DOHH2 (cell line): ENCODE measurements around the gene GALNT2.

Experiments
- H3F3A ChIP-seq: fragments of 200-600 bp; sonication (generic), shearing (Covaris generic); 2 replicates; pipeline ENCODE4 v1.6.0; 2016; ENCODE audit warnings: antibody characterized with exemption, mild to moderate bottlenecking; ENCODE audit not compliant: control insufficient read depth, insufficient read depth
- H3K27ac ChIP-seq: fragments of 200-600 bp; sonication (generic); 2 replicates; pipeline ENCODE4 v1.5.1; 2014; ENCODE audit warnings: low read depth, mild to moderate bottlenecking, low read length, moderate library complexity
- H3K27me3 ChIP-seq: fragments of 200-600 bp; sonication (generic); 2 replicates; pipeline ENCODE4 v1.6.1; 2014; ENCODE audit warnings: mild to moderate bottlenecking, low read length, mixed read lengths; ENCODE audit not compliant: control insufficient read depth
- H3K36me3 ChIP-seq: fragments of 200-600 bp; sonication (generic); 2 replicates; pipeline ENCODE4 v1.6.1; 2014; ENCODE audit warnings: mild to moderate bottlenecking, low read length, moderate library complexity, mixed read lengths; ENCODE audit not compliant: control insufficient read depth
- H3K4me1 ChIP-seq: fragments of 200-600 bp; sonication (generic); 2 replicates; pipeline ENCODE4 v1.6.1; 2014; ENCODE audit warnings: mild to moderate bottlenecking, low read length, mixed read lengths; ENCODE audit not compliant: control insufficient read depth
- H3K4me2 ChIP-seq: fragments of 200-600 bp; sonication (generic); 2 replicates; pipeline ENCODE4 v1.6.0; 2014; ENCODE audit warnings: mild to moderate bottlenecking, low read length, moderate library complexity
- H3K4me3 ChIP-seq: fragments of 200-600 bp; sonication (generic); 2 replicates; pipeline ENCODE4 v1.5.1; 2014; ENCODE audit warnings: mild to moderate bottlenecking, low read length, mixed read lengths
- H3K79me2 ChIP-seq: fragments of 200-600 bp; sonication (generic); 2 replicates; pipeline ENCODE4 v1.6.1; 2014; ENCODE audit warnings: mild to moderate bottlenecking, low read length, mixed read lengths; ENCODE audit not compliant: control insufficient read depth
- H3K9me2 ChIP-seq: fragments of 200-600 bp; sonication (generic); replicated peaks from 2 replicates; pipeline ENCODE4 v1.6.1; 2014; ENCODE audit warnings: mild to moderate bottlenecking, low read length, mixed read lengths; ENCODE audit not compliant: control insufficient read depth
- H3K9me3 ChIP-seq: fragments of 200-600 bp; sonication (generic); 2 replicates; pipeline ENCODE4 v1.6.1; 2014; ENCODE audit warnings: antibody characterized with exemption, low read length, mixed read lengths; ENCODE audit not compliant: control insufficient read depth, insufficient read depth
- H4K20me1 ChIP-seq: fragments of 200-600 bp; sonication (generic); 2 replicates; pipeline ENCODE4 v1.6.0; 2014; ENCODE audit warnings: low read depth, mild to moderate bottlenecking, antibody characterized with exemption, low read length, moderate library complexity; ENCODE audit not compliant: control insufficient read depth, insufficient read depth
- EZH2phosphoT487 ChIP-seq: fragments of 200-600 bp; sonication (generic); IDR thresholded peaks from 2 replicates; pipeline ENCODE4 v1.6.1; 2017; ENCODE audit warnings: borderline replicate concordance, mild to moderate bottlenecking, antibody characterized with exemption, low read length, moderate library complexity, mixed read lengths
- TF ChIP-seq, protein P1 (sequence below): fragments of 200-600 bp; sonication (generic); IDR thresholded peaks from one replicate; pipeline ENCODE4 v1.5.1; 2014; ENCODE audit warnings: antibody characterized with exemption, mild to moderate bottlenecking, low read depth, low read length; ENCODE audit not compliant: poor library complexity, severe bottlenecking

The GALNT2 gene

DNA sequence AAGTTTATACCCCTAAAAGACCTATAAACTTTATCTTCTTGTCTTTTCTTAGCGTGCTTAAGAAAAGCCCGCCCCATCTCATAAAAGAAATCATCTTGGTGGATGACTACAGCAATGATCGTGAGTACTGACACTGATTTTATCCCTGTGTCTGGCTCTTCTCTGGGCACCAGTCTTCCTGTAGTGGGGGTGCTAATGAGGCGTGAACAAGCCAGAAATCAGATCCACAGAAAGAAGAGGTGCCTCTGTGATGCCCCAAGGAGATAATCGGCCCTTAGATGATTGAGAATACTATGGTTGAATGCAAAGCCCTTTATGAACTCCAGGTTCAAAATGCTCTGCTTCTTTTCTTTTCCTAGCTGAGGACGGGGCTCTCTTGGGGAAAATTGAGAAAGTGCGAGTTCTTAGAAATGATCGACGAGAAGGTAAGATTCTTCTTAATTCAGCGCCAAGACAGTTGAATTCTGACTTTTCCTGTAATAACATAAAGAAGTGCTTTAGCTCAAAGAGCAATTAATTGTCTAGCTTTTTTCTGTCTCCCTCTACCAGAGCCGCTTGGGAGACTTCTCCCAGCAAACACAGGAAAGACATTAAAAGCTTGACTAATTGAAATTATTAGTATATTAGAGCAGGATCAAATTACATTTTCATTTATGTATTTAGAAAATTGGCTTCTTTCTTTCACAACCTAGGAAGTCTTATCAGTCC, 169.4 kb downstream of the GALNT2 start:
- H3K4me1 ChIP-seq = peaks cover 6% of the 10 kb centered on the region
- peaks cover 8% of the 10 kb centered on the region for H3K36me3 ChIP-seq
- no peaks in the 10 kb centered on the region for H3K79me2 ChIP-seq
- H3K9me2 ChIP-seq = no peaks in the 10 kb centered on the region
- H3K27ac ChIP-seq = no peak overlapping the region
- no peaks in the 10 kb centered on the region for H3K9me3 ChIP-seq
- TF ChIP-seq, protein P1, sequence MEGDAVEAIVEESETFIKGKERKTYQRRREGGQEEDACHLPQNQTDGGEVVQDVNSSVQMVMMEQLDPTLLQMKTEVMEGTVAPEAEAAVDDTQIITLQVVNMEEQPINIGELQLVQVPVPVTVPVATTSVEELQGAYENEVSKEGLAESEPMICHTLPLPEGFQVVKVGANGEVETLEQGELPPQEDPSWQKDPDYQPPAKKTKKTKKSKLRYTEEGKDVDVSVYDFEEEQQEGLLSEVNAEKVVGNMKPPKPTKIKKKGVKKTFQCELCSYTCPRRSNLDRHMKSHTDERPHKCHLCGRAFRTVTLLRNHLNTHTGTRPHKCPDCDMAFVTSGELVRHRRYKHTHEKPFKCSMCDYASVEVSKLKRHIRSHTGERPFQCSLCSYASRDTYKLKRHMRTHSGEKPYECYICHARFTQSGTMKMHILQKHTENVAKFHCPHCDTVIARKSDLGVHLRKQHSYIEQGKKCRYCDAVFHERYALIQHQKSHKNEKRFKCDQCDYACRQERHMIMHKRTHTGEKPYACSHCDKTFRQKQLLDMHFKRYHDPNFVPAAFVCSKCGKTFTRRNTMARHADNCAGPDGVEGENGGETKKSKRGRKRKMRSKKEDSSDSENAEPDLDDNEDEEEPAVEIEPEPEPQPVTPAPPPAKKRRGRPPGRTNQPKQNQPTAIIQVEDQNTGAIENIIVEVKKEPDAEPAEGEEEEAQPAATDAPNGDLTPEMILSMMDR = no peak
- no peak for TF ChIP-seq EZH2phosphoT487
- H3K4me3 ChIP-seq = no peak overlapping the region
- H3K4me2 ChIP-seq = no peak overlapping the region
- no peaks in the 10 kb centered on the region for H4K20me1 ChIP-seq
- no peaks in the 10 kb centered on the region for H3K27me3 ChIP-seq
- no peaks in the 10 kb centered on the region for H3F3A ChIP-seq

DNA sequence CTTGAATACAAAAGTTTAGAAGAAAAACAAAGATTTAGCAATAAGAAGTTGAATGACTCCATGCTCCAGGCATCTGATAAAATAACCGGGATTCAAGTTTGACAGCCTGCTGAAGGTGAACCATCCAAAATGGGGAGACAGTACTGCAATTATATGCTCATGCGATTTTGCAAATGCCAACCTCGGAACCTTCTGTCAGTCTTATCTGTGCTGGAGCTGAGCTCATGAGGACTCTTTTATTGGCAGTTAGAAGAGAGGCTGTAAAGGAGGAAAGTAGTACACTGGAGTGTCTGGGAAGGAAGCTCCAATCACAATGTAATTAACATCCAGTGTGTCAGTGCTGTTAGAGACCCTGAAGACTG, 170.0 kb downstream of the GALNT2 start:
- Histone ChIP-seq H3K9me2 (no peaks in the 10 kb centered on the region), H3K27me3 (no peaks in the 10 kb centered on the region), H3K27ac (no peak overlapping the region), H3K79me2 (no peaks in the 10 kb centered on the region), H3F3A (no peaks in the 10 kb centered on the region), H3K4me1 (peaks cover 6% of the 10 kb centered on the region), H3K36me3 (peaks cover 8% of the 10 kb centered on the region), H4K20me1 (no peaks in the 10 kb centered on the region), H3K9me3 (no peaks in the 10 kb centered on the region), H3K4me3 (no peak overlapping the region), H3K4me2 (no peak overlapping the region)
- TF ChIP-seq EZH2phosphoT487 = no peak
- TF ChIP-seq, protein P1 = no peak

DNA sequence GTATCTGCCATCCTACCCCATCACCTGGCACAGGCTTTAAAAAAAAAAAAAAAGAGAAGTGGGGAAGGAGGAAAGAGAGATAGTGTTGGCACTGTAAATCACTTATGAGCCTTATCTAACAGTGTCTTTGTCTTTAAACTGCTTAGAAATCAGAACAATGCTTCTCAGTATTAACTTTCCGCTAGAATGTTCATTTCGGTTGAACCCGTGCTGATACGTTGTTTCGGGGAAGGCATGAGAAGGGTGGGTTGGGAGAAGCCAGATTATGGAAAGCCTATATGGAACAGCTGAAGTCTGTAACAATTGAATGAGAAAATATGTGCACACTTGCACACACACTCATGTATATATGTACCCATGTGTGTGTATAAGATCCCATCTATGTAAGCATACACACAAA, 170.8 kb downstream of the GALNT2 start:
- Histone ChIP-seq H3K27ac (no peak overlapping the region), H4K20me1 (no peaks in the 10 kb centered on the region), H3K4me1 (peaks cover 6% of the 10 kb centered on the region), H3K9me3 (no peaks in the 10 kb centered on the region), H3K4me3 (no peak overlapping the region), H3K79me2 (no peaks in the 10 kb centered on the region), H3F3A (no peaks in the 10 kb centered on the region), H3K27me3 (no peaks in the 10 kb centered on the region), H3K4me2 (no peak overlapping the region), H3K36me3 (peaks cover 8% of the 10 kb centered on the region), H3K9me2 (no peaks in the 10 kb centered on the region)
- TF ChIP-seq, protein P1 = no peak
- no peak for TF ChIP-seq EZH2phosphoT487
